Endothelial cell of umbilical vein (primary cell): ENCODE data around the gene EXD3. TPM values are rescaled to one million over a fixed set of nuclear protein-coding genes. Genes with fewer than 3 reads are reported as not detected.

ENCODE experiments used
- BruUV-seq: library from RNA; stranded (reverse); fragments of 400-500 nt; replicated peaks from 2 replicates; lab custom pipeline; 2021; lab: Mats Ljungman, UMichigan
- CTCF ChIA-PET: fragments of 300-600, 350-600 bp; sonication (Branson Sonifier 250); formaldehyde crosslinking; loops from one replicate; lab custom pipeline; 2021; ENCODE audit warnings: antibody characterized with exemption, inconsistent platforms; lab: Charles Lee
- POLR2A ChIA-PET: fragments of 300-600, 350-600 bp; sonication (Branson Sonifier 250); formaldehyde crosslinking; loops from one replicate; lab custom pipeline; 2021; ENCODE audit warnings: antibody characterized with exemption, inconsistent platforms; lab: Charles Lee
- DNase-seq: peaks from one replicate; pipeline ENCODE4 v3.0.0-alpha.2; 2011; ENCODE audit warnings: low read depth, low spot score
- FAIRE-seq: peaks from 2 replicates; lab custom pipeline; 2011; peaks lifted over from hg19 to GRCh38; lab: Jason Lieb, UNC
- H2AFZ ChIP-seq: 2 replicates; pipeline ENCODE4 v1.6.0; 2012; ENCODE audit warnings: low read depth, low read length, control low read depth, inconsistent platforms
- H3K27ac ChIP-seq: 2 replicates; pipeline ENCODE4 v1.5.1; 2011; ENCODE audit warnings: low read depth, mild to moderate bottlenecking, control low read depth, low read length, moderate library complexity; ENCODE audit not compliant: insufficient read depth
- H3K27me3 ChIP-seq, 2 experiments: 2 replicates each; pipeline versions ENCODE4 v1.6.0 to v1.6.1; 2011; ENCODE audit warnings: low read length in 2 of 2, mixed read lengths in 1 of 2; ENCODE audit not compliant: control insufficient read depth in 2 of 2, insufficient read depth in 2 of 2
- H3K36me3 ChIP-seq, 2 experiments: 2 replicates in 1 of 2; 3 replicates in 1 of 2; pipeline ENCODE4 v1.5.1; 2011; ENCODE audit warnings: low read length in 2 of 2, mild to moderate bottlenecking in 1 of 2, moderate library complexity in 1 of 2; ENCODE audit not compliant: control insufficient read depth in 2 of 2, insufficient read depth in 2 of 2; ENCODE audit errors: extremely low read depth in 1 of 2
- H3K4me1 ChIP-seq: 3 replicates; pipeline ENCODE4 v1.5.1; 2011; ENCODE audit warnings: mild to moderate bottlenecking, low read length; ENCODE audit not compliant: control insufficient read depth, insufficient read depth; ENCODE audit errors: extremely low read depth
- H3K4me2 ChIP-seq: 2 replicates; pipeline ENCODE4 v1.6.1; 2011; ENCODE audit warnings: low read length, control low read depth, mixed read lengths; ENCODE audit not compliant: insufficient read depth
- H3K4me3 ChIP-seq, 3 experiments: fragments of 200-600 bp in 1 of 3; sonication (generic), shearing (Covaris generic) in 1 of 3; replicated peaks in 1 of 3; 2 replicates each; pipeline ENCODE4 v1.5.1; 2011 to 2016; ENCODE audit warnings: control low read depth in 3 of 3, low read length in 3 of 3, mild to moderate bottlenecking in 2 of 3, inconsistent platforms in 1 of 3, low read depth in 1 of 3, moderate library complexity in 1 of 3; ENCODE audit not compliant: insufficient read depth in 1 of 3
- H3K79me2 ChIP-seq: 2 replicates; pipeline ENCODE4 v1.6.0; 2012; ENCODE audit warnings: low read length, inconsistent platforms; ENCODE audit not compliant: control insufficient read depth, insufficient read depth
- H3K9ac ChIP-seq: replicated peaks from 2 replicates; pipeline ENCODE3; 2011; ENCODE audit warnings: low read length, control low read depth; ENCODE audit not compliant: insufficient read depth; ENCODE audit errors: extremely low read depth
- H3K9me1 ChIP-seq: replicated peaks from 3 replicates; pipeline ENCODE4 v1.6.0; 2011; ENCODE audit warnings: mild to moderate bottlenecking, low read length; ENCODE audit not compliant: control insufficient read depth, insufficient read depth; ENCODE audit errors: extremely low read depth
- H3K9me3 ChIP-seq: replicated peaks from 2 replicates; pipeline ENCODE4 v1.5.1; 2012; ENCODE audit warnings: low read length, inconsistent platforms; ENCODE audit not compliant: control insufficient read depth, insufficient read depth
- H4K20me1 ChIP-seq: replicated peaks from 2 replicates; pipeline ENCODE3; 2011; ENCODE audit warnings: mild to moderate bottlenecking, low read length; ENCODE audit not compliant: control insufficient read depth, insufficient read depth; ENCODE audit errors: extremely low read depth
- CTCF ChIP-seq, 2 donors: IDR thresholded peaks; 1 replicate in 1 of 2; 2 replicates in 1 of 2; pipeline ENCODE4 v1.5.1; 2011; ENCODE audit warnings: low read length in 2 of 2, mild to moderate bottlenecking in 2 of 2, moderate library complexity in 2 of 2, control low read depth in 1 of 2, inconsistent platforms in 1 of 2, low read depth in 1 of 2; ENCODE audit not compliant: insufficient read depth in 1 of 2; ENCODE audit errors: extremely low read depth in 1 of 2
- EZH2 ChIP-seq: IDR thresholded peaks from 2 replicates; pipeline ENCODE4 v1.6.1; 2012; ENCODE audit warnings: borderline replicate concordance, low read depth, mild to moderate bottlenecking, moderate library complexity, low read length, inconsistent platforms; ENCODE audit not compliant: severe bottlenecking
- FOS ChIP-seq: IDR thresholded peaks from 2 replicates; pipeline ENCODE4 v1.6.1; 2011; ENCODE audit warnings: mild to moderate bottlenecking, low read length, moderate library complexity, borderline replicate concordance; ENCODE audit not compliant: insufficient read depth
- GATA2 ChIP-seq: IDR thresholded peaks from 2 replicates; pipeline ENCODE4 v1.7.0; 2011; ENCODE audit warnings: low read depth, mild to moderate bottlenecking, moderate library complexity, mixed read lengths, low read length; ENCODE audit not compliant: insufficient read length, insufficient read depth
- JUN ChIP-seq: IDR thresholded peaks from 2 replicates; pipeline ENCODE4 v1.6.1; 2011; ENCODE audit warnings: borderline replicate concordance, low read depth; ENCODE audit not compliant: insufficient read length, insufficient read depth
- MYC ChIP-seq: IDR thresholded peaks from one replicate; pipeline ENCODE4 v1.6.1; 2011; ENCODE audit warnings: mild to moderate bottlenecking, low read depth, low read length
- POLR2A ChIP-seq: IDR thresholded peaks from 2 replicates; pipeline ENCODE4 v1.6.1; 2012; ENCODE audit warnings: low read depth, mild to moderate bottlenecking, control low read depth, low read length
- POLR2AphosphoS5 ChIP-seq: IDR thresholded peaks from 2 replicates; pipeline ENCODE4 v1.6.1; 2012; ENCODE audit warnings: low read depth, mild to moderate bottlenecking, control low read depth, low read length, moderate library complexity; ENCODE audit not compliant: insufficient read depth
- dilution Hi-C: fragments of 300-500 bp; cut with MboI; formaldehyde crosslinking; loops from one replicate; pipeline ENCODE4 v1.15.0; 2019; ENCODE audit warnings: low sequenced_read_pairs; ENCODE audit not compliant: extremely low pct_ligation_motif_present
- intact Hi-C: fragments of 100-400 bp; cut with micrococcal nuclease; formaldehyde crosslinking; loops from one replicate; pipeline ENCODE4 v1.10.0; 2022
- polyA plus RNA-seq, 4 experiments: library from polyadenylated mRNA; depleted of rRNA in 3 of 4; stranded (reverse) in 3 of 4; unstranded in 1 of 4; fragments of >200 nt; gene quantifications; 2 replicates each; pipeline versions ENCODE4 v1.2.1 to v1.2.3, GENCODE V29; 2011 to 2012; ENCODE audit warnings: missing spikeins in 1 of 4
- total RNA-seq: library from RNA; stranded (reverse); gene quantifications from 2 replicates; pipeline ENCODE4 v1.2.3, GENCODE V29; 2021
- TF ChIP-seq, protein P1 (sequence below): IDR thresholded peaks from 2 replicates; pipeline ENCODE4 v1.6.1; 2011; ENCODE audit not compliant: insufficient read depth, insufficient read length

The EXD3 gene
- total and polyA plus RNA-seq, 2 donors (not counting 3 experiments of a cell fraction or from before 2014, with no cell fraction given) = 17.7 to 30.3 TPM

GRCh38 chr9:137278061-137278701, 144.8 kb downstream of the EXD3 start:
- ChIA-PET POLR2A (interaction anchor here (1.2 to 2.0 kb wide), 3 partner anchors 27 to 38 kb away, joined by 4 to 10 read pairs (median 8); partner anchors contain the start of gene TUBB4B), CTCF (interaction anchor here (0.9 to 2.7 kb wide), 6 partner anchors 9 to 42 kb away, joined by 3 to 23 read pairs (median 8); partner anchors contain the start of gene NRARP)
- Histone ChIP-seq H3K36me3 (peaks cover 10 to 12% of the 10 kb centered on the region in 2 experiments), H3K9me3 (no peaks in the 10 kb centered on the region), H3K4me3 (peak overlapping the region; percentile 39 to 60 (median 51)), H3K9ac (peak overlapping the region; percentile 79), H3K79me2 (peaks cover 42% of the 10 kb centered on the region), H3K4me2 (peak overlapping the region; percentile 52), H3K27ac (peak overlapping the region; percentile 91), H2AFZ (no peak overlapping the region), H3K9me1 (no peaks in the 10 kb centered on the region), H4K20me1 (no peaks in the 10 kb centered on the region), H3K4me1 (peaks cover 28% of the 10 kb centered on the region), H3K27me3 (no peaks in the 10 kb centered on the region)
- dilution Hi-C loops (no loop called here), intact Hi-C loops (no loop called here)
- no peak for FAIRE-seq
- TF ChIP-seq POLR2AphosphoS5 (no peak), GATA2 (no peak), CTCF (IDR thresholded peaks at IDR 0.05; ENCODE audit: extremely low read depth in 1 of 2, insufficient read depth in 1 of 2, low read depth in 1 of 2, low read length in 2 of 2) (no peak), FOS (no peak), POLR2A (no peak), JUN (no peak), MYC (no peak), EZH2 (no peak)
- TF ChIP-seq, protein P1, sequence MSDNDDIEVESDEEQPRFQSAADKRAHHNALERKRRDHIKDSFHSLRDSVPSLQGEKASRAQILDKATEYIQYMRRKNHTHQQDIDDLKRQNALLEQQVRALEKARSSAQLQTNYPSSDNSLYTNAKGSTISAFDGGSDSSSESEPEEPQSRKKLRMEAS = no peak
- no TSS peak for BruUV-seq
- DNase-seq = no peak
